H54 (cell line): ENCODE data around the gene HS1BP3.
A peak's percentile ranks its signal among the peaks of the same experiment; 100 is the strongest.

Source experiments
- DNase-seq: peaks from one replicate; pipeline ENCODE4 v3.0.0; 2011; ENCODE audit warnings: low spot score, mixed read lengths; ENCODE audit not compliant: insufficient read length
- FAIRE-seq: peaks from 3 replicates; lab custom pipeline; 2011; peaks lifted over from hg19 to GRCh38; lab: Jason Lieb, UNC
- POLR2A ChIP-seq: IDR thresholded peaks from 2 replicates; pipeline ENCODE4 v1.6.1; 2011; ENCODE audit warnings: low read depth, mild to moderate bottlenecking, low read length

Gene HS1BP3

GRCh38 chr2:20650877-20651730 is at the start of gene HS1BP3:
HS1BP3 (minus strand) TSS chr2:20651098; CDS start chr2:20651063, 35 bp downstream.
- peak; percentile 93 for DNase-seq
- no peak for FAIRE-seq
- TF ChIP-seq POLR2A, result peak; percentile 60

GRCh38 chr2:20698916-20699613 is 48.2 kb upstream of the HS1BP3 start:
- DNase-seq (no peak), FAIRE-seq (no peak)
- TF ChIP-seq POLR2A, result no peak

- no peak for TF ChIP-seq POLR2A
- FAIRE-seq (no peak), DNase-seq (no peak)
Observed at GRCh38 chr2:20697322-20697934, 46.5 kb upstream of the HS1BP3 start.

GRCh38 chr2:20696366-20696765 is 45.5 kb upstream of the HS1BP3 start:
- no peak for TF ChIP-seq POLR2A
- FAIRE-seq, result no peak
- no peak for DNase-seq

GRCh38 chr2:20693317-20693716 is 42.4 kb upstream of the HS1BP3 start:
- no peak for FAIRE-seq

GRCh38 chr2:20692081-20692480 is 41.2 kb upstream of the HS1BP3 start:
- DNase-seq, result no peak
- no peak for TF ChIP-seq POLR2A
- FAIRE-seq, result no peak

More at GRCh38 chr2:20693317-20693716, 42.4 kb upstream of the HS1BP3 start:
- no peak for DNase-seq
- TF ChIP-seq POLR2A, result no peak

- no peak for TF ChIP-seq POLR2A
Observed at GRCh38 chr2:20691076-20691734, 40.3 kb upstream of the HS1BP3 start.

GRCh38 chr2:20689428-20690264 is 38.7 kb upstream of the HS1BP3 start:
- DNase-seq, result no peak
- no peak for FAIRE-seq
- no peak for TF ChIP-seq POLR2A

More at GRCh38 chr2:20691076-20691734, 40.3 kb upstream of the HS1BP3 start:
- DNase-seq, result no peak
- FAIRE-seq, result no peak

GRCh38 chr2:20687260-20687832 is 36.4 kb upstream of the HS1BP3 start:
- DNase-seq (no peak), FAIRE-seq (no peak)
- TF ChIP-seq POLR2A, result no peak

GRCh38 chr2:20684581-20685063 is 33.7 kb upstream of the HS1BP3 start:
- no peak for TF ChIP-seq POLR2A
- FAIRE-seq (no peak), DNase-seq (no peak)

- DNase-seq (no peak), FAIRE-seq (no peak)
- no peak for TF ChIP-seq POLR2A
Observed at GRCh38 chr2:20682167-20682920, 31.4 kb upstream of the HS1BP3 start.

GRCh38 chr2:20680744-20681375 is 30.0 kb upstream of the HS1BP3 start:
- FAIRE-seq (no peak), DNase-seq (no peak)
- TF ChIP-seq POLR2A, result no peak
